ENCODE results near the gene MANBA.

The MANBA gene

GRCh38 chr4:102722740-102723139 is 38.0 kb downstream of the MANBA start:
- TF ChIP-seq POLR2AphosphoS5 (IDR thresholded peaks at IDR 0.05; ENCODE audit: low read depth, low read length) (no peak), TAF1 (IDR thresholded peaks at IDR 0.05; ENCODE audit: borderline replicate concordance, insufficient read depth, low read length) (no peak)

DNA sequence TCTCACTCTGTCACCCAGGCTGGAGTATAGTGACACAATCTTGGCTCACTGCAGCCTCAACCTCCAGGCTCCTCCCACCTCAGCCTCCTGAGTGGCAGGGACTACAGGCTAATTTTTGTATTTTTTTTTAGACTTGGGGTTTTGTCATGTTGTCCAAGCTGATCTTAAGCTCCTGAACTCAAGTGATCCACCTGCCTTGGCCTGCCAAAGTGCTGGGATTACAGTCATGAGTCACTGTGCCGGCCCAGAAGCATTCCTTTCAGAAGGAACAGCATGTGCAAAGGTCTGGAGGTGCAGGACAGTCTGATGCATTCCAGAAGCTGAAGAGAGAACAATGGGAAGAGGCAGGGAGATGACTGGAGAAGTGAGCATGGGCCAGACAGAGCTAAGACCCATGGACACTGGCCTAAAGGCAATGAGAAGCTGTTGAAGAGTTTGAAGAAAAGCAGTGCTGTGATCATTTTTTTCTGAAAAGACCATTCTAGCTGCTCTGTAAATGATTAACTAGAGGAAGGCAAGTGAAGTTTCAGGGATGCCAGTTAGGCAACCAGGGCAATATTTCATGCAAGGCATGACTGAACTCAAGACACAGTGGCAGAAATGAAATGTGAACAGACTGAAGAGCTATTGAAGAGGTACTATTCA is 43.2 kb downstream of the MANBA start:
- no peak for TF ChIP-seq TAF1 (IDR thresholded peaks at IDR 0.05; ENCODE audit: borderline replicate concordance, insufficient read depth, low read length)
- TF ChIP-seq FOXP2 (optimal IDR thresholded peaks at IDR 0.05; ENCODE audit: borderline replicate concordance, extremely low read depth, extremely low read length, insufficient read depth), result no peak
- TF ChIP-seq, protein P1, sequence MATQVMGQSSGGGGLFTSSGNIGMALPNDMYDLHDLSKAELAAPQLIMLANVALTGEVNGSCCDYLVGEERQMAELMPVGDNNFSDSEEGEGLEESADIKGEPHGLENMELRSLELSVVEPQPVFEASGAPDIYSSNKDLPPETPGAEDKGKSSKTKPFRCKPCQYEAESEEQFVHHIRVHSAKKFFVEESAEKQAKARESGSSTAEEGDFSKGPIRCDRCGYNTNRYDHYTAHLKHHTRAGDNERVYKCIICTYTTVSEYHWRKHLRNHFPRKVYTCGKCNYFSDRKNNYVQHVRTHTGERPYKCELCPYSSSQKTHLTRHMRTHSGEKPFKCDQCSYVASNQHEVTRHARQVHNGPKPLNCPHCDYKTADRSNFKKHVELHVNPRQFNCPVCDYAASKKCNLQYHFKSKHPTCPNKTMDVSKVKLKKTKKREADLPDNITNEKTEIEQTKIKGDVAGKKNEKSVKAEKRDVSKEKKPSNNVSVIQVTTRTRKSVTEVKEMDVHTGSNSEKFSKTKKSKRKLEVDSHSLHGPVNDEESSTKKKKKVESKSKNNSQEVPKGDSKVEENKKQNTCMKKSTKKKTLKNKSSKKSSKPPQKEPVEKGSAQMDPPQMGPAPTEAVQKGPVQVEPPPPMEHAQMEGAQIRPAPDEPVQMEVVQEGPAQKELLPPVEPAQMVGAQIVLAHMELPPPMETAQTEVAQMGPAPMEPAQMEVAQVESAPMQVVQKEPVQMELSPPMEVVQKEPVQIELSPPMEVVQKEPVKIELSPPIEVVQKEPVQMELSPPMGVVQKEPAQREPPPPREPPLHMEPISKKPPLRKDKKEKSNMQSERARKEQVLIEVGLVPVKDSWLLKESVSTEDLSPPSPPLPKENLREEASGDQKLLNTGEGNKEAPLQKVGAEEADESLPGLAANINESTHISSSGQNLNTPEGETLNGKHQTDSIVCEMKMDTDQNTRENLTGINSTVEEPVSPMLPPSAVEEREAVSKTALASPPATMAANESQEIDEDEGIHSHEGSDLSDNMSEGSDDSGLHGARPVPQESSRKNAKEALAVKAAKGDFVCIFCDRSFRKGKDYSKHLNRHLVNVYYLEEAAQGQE (IDR thresholded peaks at IDR 0.05; ENCODE audit: insufficient read depth in 1 of 2, low read depth in 2 of 2, low read length in 2 of 2), result no peak
- TF ChIP-seq POLR2AphosphoS5 (IDR thresholded peaks at IDR 0.05; ENCODE audit: low read depth, low read length), result no peak
- no peak for TF ChIP-seq SIN3A (IDR thresholded peaks at IDR 0.05; ENCODE audit: borderline replicate concordance, insufficient read depth, low read length)

- TF ChIP-seq POLR2AphosphoS5 (IDR thresholded peaks at IDR 0.05; ENCODE audit: low read depth, low read length) (no peak), SIN3A (IDR thresholded peaks at IDR 0.05; ENCODE audit: borderline replicate concordance, insufficient read depth, low read length) (no peak), FOXP2 (optimal IDR thresholded peaks at IDR 0.05; ENCODE audit: borderline replicate concordance, extremely low read depth, extremely low read length, insufficient read depth) (no peak), TAF1 (IDR thresholded peaks at IDR 0.05; ENCODE audit: borderline replicate concordance, insufficient read depth, low read length) (no peak)
- TF ChIP-seq, protein P1 (IDR thresholded peaks at IDR 0.05; ENCODE audit: insufficient read depth in 1 of 2, low read depth in 2 of 2, low read length in 2 of 2), result no peak
These were observed 45.7 kb downstream of the MANBA start for GRCh38 chr4:102715057-102715456.

- no peak for TF ChIP-seq POLR2AphosphoS5 (IDR thresholded peaks at IDR 0.05; ENCODE audit: low read depth, low read length)
- TF ChIP-seq TAF1 (IDR thresholded peaks at IDR 0.05; ENCODE audit: borderline replicate concordance, insufficient read depth, low read length), result no peak
- TF ChIP-seq FOXP2 (optimal IDR thresholded peaks at IDR 0.05; ENCODE audit: borderline replicate concordance, extremely low read depth, extremely low read length, insufficient read depth), result no peak
- TF ChIP-seq SIN3A (IDR thresholded peaks at IDR 0.05; ENCODE audit: borderline replicate concordance, insufficient read depth, low read length), result no peak
- TF ChIP-seq, protein P1 (IDR thresholded peaks at IDR 0.05; ENCODE audit: insufficient read depth in 1 of 2, low read depth in 2 of 2, low read length in 2 of 2), result no peak
These were observed 47.7 kb downstream of the MANBA start for GRCh38 chr4:102713096-102713495.

DNA sequence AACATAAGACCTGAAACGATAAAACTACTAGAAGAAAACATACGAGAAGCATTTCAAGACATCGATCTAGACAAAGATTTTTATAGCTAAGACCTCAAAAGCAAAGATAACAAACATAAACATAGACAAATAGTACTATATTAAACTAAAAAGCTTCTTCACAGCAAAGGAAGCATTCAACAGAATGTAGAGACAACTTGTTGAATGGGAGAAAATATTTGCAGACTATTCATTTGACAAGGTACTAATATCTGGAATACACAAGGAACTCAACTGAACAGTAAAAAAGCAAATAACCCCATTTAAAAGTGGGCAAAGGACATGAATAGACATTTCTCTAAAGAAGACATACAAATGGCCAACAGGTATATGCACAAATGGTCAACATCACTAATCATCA is 49.8 kb downstream of the MANBA start:
- TF ChIP-seq SIN3A (IDR thresholded peaks at IDR 0.05; ENCODE audit: borderline replicate concordance, insufficient read depth, low read length) (no peak), TAF1 (IDR thresholded peaks at IDR 0.05; ENCODE audit: borderline replicate concordance, insufficient read depth, low read length) (no peak), FOXP2 (optimal IDR thresholded peaks at IDR 0.05; ENCODE audit: borderline replicate concordance, extremely low read depth, extremely low read length, insufficient read depth) (no peak), POLR2AphosphoS5 (IDR thresholded peaks at IDR 0.05; ENCODE audit: low read depth, low read length) (no peak)
- TF ChIP-seq, protein P1 (IDR thresholded peaks at IDR 0.05; ENCODE audit: insufficient read depth in 1 of 2, low read depth in 2 of 2, low read length in 2 of 2), result no peak

All from PFSK-1 (cell line).